ENCODE results near the gene OTOA.
A peak's percentile ranks its signal among the peaks of the same experiment; 100 is the strongest.
"Not testable (repeated sequence)": the region's sequence is repeated elsewhere in the genome, so short reads cannot be mapped to it uniquely, and the experiment has no call there.

Gene OTOA

DNA sequence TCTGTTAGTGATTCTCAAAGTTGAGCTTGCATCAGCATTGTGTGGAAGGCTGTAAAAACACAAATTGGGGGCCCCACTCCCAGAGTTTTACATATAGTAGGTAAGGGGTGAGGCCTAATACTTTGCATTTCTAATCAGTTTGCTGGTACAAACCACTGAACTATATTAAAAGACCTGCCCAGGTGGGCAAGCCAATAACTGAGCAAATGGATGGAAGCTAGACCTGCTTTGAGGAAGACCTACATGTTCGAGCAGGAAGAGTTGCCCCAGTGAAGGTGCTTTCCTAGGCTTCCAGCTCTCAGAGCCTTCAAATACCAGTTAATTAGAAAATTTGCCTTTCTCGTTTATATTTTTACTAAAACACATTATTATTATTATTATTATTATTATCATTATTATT, 56.8 kb downstream of the OTOA start:
- DNase-seq (ENCODE audit: low read depth, low spot score), result no peak

DNA sequence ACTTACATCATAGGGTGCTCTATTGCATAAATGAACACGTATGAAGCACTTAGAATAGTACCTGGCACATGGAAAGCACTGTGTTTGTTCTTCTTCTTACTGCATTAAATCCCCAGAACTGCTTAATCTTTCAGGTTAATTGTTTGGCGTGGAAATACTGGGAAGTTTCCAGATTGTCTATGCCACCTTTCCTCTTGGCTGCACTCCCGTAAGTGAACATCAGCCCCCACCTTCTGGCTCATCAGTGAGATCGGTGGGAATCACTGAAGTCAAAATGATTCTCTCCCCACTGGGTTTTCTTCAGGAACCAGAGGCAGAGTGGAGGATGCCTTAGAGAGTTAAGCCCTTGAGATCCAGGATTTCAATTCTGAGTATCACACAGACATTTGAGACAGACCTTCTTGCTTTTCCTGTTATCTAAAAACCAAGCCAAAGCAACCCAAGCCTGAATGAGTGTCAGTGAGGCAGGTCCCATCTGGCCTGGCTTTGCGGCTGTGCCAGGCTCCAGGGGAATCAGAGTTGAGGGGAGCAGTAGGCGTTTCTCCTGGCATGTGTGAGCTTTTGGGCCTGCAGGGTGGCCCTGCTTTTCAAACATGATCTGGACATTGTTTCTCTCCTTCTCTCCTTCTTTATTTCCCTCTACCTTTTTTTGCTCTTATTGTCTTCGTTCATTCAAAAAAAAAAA, 59.1 kb downstream of the OTOA start:
- no peak for DNase-seq (ENCODE audit: low read depth, low spot score)

DNA sequence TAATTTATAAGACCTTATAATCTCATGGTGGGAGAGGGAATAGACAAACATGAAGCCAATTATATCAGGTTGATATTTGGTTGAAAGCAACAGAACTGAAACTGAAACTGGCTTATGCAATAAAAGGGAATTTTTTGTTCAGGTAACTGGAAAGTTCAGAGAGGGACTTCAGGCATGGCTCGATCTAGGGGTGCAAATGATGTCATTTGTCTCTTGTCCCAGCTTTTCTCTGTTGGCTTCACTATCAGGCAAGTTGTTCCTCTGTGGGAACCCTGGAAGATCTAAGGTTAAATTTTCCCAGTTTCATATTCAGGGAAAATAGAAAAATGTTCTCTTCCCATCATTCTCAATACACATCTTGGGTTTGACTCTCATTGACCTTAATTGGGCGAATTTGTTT, 59.8 kb downstream of the OTOA start:
- no peak for DNase-seq (ENCODE audit: low read depth, low spot score)

DNA sequence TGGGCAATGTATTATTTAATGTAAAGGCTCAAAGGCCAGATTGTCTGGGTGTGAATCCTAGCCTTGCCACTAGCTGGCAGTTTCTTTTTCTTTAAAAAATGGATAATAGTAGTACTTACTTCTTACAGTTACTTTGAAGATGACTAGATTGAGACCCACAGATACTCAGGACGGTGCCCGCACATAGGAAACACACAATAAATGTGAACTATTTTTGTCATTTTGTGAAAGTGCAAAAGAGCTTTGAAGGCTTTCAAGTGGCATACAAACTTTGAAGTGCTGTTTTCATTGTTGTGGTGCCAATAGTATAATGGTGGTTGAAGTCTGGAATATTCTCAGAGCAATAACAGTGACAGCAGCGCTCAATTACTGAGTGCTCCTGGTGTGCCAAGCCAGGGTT, 63.6 kb downstream of the OTOA start:
- DNase-seq (ENCODE audit: low read depth, low spot score), result no peak

DNA sequence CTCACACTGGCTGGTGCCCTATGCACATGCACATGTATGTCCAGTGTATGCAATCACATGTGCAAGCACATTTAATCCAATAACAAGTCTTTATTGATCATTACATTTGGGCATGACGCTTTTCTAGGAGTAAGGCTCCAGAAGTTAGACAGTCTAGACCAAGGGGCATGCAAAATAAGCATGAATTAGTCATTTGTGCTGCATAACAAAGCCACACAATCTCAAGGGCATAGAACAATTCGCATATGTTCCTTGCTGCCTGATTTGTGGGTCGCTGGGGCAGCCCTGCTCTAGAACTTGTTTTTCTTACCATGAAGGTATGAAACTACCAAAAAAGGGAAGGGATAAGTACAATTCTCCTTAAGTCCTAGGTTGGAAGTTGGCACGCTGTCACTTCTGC, 67.5 kb downstream of the OTOA start:
- DNase-seq (ENCODE audit: low read depth, low spot score), result not testable (repeated sequence)

DNA sequence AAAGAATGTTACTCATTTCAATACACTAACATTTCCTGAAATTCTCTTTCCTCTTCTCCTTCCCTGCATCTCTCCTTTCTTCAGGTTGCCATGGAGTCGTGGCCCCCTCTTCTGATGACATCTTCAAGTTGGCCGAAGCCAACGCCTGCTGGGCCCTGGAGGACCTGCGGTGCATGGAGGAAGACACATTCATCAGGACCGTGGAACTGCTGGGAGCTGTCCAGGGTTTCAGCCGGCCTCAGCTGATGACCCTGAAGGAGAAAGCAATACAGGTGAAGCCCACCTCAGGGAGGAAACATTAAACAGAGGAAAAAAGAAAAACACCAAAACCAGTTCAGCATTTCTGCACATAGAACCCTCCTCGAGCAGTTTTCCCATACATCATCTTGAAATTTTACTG, 76.9 kb downstream of the OTOA start:
- not testable (repeated sequence) for DNase-seq (ENCODE audit: low read depth, low spot score)

DNA sequence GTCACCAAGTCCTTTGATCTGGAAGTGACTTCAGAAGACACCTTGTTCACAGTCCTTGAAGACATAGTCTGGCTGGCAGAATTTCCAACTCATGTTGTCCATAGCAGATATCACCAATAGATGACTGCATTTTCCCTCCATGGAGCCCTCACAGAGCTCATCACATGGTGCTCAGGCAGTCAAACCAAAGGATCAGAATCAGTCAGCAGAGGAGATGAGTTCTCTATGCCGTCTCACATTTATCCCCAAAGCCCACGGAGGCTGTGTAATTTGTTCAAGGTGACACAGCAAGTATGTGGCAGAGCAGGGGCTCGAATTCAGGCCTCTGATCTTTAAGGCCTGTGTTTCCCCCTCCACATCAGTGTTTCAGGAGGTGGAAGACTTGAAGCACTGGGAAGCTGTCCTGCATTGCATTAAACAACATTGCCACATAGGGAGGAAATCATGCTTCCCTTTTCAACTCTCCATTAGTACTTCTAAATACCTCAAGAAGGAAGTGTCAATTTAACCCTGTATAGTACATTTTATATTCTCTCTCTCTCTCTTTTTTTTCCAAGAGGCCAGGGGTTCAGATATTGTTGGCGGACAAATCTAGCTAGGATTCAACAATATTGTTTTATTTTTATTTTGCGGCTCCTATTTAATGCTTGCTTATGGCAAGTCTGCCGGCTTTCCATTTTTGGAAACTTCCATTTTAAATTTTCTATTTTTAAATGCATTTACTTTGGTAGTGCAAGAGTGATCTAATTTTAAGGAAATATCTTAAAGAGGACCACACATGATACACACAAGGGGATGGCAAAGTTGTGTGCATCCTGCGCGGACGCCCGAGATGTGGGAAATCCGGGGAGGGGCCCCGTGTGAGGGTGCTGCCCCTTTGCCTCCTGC, 92.7 kb downstream of the OTOA start:
- not testable (repeated sequence) for DNase-seq (ENCODE audit: low read depth, low spot score)

DNA sequence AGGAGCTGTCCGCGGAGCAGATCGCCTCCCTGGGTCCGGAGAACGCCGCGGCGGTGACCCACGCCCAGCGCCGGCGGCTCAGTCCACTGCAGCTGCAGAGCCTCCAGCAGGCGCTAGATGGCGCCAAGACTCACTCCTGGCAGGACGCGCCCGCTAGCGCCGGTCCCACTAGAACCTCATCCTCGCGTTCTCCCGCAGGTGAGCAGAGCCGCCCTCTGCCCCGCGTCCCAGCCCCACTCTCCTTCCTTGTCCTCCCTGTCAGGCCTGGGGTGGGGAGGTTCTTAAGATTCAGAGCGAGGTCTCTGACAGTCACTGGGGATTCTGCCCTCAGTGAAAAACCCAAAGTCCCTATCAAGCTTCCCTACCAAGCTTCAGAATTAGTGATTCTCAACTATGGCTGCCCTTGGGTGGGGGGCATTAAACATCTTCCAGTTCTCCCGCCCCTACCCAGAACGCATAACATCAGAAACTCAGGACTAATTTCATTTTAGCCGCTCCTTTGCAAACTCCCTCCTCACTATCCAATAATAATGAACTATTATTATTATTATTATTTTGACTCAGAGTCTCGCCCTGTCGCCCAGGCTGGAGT, 93.4 kb downstream of the OTOA start:
- DNase-seq (ENCODE audit: low read depth, low spot score), result not testable (repeated sequence)

DNA sequence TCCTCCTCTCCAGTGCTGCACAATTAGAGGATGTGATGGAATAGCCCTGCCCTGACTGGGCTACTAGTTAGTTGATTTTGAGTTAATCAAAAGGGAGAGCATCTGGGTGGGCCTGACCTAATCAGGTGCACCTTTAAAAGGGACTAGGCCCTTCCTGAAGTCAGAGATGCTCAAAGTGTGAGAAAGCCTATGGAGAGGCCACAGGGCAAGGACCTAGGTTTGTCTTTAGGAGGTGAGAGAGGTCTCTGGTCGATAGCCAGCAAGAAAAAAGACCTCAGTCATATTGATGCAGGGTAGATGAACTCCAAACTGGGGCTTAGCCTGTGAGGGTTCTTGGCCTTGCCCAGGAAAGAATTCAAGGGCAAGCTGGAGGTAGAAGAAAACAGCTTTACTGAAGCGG, 104.5 kb downstream of the OTOA start:
- not testable (repeated sequence) for DNase-seq (ENCODE audit: low read depth, low spot score)

DNA sequence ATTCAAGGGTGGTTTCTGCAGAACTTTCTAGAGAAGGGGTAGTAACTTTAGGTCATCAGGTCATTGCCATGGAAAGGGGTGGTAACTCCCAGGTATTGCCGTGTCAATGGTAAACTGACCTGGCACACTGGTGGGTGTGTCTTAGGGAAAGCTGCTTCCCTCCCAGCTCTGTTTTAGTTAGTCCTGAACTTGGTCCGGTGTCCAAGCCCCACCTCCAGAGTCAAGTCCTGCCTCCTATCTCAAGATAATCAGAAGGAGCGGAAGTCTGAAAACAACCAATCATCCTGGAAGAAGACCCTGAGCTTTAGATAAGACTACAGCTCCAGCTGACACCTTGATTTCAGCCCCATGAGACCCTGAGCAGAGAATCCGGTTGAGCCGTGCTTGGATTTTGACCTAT, 105.0 kb downstream of the OTOA start:
- DNase-seq (ENCODE audit: low read depth, low spot score), result not testable (repeated sequence)

DNA sequence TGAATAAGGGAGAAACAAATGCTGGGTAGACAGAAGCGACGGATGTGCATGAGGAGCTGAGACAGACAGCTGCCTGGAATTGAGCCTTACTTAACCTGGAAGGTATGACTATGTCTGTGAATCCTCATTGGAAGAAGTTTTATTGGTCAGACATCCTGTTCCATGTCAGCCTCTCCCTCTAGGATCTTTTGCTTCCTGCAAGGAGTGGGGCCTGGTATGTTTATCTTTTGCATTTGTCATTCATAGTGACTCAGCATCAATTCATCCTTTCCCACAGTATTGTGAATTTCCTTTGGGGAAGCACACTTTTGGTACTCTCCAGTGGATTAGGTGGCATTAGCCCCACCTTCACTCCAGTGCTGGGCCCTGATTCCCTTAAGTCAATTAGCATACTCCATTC, 105.5 kb downstream of the OTOA start:
- DNase-seq (ENCODE audit: low read depth, low spot score), result peak; percentile 32

DNA sequence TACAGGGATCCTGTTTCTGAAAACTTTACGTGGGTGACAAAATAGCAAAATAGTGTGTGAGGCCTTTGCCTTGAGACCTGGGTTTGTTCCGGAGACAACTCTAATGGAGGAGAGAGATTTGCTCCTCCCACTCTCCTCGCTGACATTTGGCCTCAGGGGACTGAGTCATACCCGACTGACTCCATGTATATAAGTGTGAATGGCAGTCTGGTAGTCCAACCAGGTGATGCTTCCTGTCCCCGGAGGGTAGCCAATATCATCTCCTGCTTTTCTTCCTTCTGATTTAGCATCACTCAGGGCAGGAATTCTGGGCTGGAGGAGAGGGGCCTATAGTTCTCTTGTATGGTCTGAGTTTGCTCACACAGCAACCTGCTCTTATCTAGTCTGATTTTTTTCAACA, 106.8 kb downstream of the OTOA start:
- DNase-seq (ENCODE audit: low read depth, low spot score), result not testable (repeated sequence)

DNA sequence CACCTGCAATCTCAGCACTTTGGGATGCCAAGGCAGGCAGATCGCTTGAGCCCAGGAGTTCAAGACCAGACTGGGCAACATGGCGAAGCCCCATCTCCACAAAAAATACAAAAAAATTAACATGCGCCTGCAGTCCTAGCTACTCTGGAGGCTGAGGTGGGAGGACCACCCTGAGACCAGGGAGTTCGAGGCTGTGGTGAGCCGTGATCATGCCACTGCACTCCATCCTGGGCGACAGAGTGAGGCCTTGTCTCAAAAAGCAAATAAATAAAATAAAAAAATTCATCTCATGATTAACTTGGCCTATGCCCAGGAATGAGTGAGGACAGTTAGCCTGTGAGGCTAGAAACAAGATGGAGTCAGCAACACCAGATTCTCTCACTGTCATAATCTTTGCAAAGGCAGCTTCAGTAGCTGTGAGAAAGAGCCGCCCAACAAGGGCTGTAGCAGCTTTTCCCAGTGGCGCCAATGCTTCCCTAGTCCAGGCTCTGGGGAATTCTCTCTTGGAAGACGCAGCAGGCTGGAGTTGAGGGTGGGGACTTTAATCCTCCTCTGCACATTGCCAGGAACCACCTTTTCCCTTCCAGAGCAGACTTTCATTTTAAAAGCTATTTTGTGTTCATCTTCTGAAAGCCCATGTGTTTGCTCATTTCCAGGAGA, 108.9 kb downstream of the OTOA start:
- not testable (repeated sequence) for DNase-seq (ENCODE audit: low read depth, low spot score)

DNA sequence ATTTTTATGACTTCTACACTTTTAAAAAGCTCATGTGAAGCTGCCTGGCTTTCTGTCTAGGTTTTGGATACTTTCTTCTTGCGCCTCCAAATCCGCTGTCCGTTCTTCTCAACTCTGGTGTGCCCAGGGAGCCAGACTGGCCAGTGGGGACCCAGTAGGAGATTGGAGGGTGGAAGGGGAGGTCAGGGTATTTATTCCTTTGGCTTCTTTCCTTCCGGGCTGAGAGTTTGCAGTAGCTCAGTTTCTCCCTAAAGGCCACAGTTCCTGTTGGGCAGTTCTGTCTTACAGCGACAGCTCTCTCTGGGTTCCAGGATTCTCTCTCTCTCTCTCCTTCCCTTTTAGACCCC, 109.4 kb downstream of the OTOA start:
- DNase-seq (ENCODE audit: low read depth, low spot score), result not testable (repeated sequence)

DNA sequence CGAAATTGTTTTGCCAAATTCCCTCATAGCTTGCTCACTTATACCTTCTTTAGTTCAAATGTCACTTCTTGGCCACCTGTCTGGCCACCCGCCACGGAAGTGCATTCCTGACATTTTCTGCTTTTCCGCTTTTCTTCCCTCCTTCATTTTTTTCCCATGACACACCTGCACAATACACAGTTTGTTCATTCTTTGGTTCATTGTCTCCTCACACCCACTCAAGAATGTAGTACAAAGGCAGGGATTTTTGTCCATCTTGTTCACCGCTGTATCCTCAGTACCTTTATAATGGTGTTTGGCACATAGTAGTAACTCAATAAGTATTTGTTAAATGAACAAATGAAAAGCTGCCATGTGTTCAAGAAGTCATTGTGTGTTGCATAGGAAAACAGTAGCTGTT, 116.8 kb downstream of the OTOA start:
- DNase-seq (ENCODE audit: low read depth, low spot score), result not testable (repeated sequence)

DNA sequence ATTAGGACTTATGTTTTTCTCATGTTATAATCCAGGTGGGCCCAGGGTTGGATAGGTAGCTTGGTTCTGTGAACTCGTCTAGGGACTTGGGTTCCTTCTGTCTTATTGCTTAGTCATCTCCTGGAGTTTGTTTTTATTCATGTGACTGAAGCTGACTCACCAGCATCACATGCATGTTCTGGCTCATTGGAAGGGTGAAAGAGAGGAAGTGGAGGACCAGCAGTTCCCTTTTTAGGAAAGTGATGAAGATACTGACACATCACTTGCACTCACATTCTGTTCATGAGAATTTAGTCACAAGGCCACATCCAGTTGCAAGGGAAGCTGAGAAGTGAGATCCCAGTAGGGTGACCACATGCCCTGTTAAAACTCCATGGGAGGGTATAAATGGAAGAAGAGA, 126.7 kb downstream of the OTOA start:
- not testable (repeated sequence) for DNase-seq (ENCODE audit: low read depth, low spot score)

DNA sequence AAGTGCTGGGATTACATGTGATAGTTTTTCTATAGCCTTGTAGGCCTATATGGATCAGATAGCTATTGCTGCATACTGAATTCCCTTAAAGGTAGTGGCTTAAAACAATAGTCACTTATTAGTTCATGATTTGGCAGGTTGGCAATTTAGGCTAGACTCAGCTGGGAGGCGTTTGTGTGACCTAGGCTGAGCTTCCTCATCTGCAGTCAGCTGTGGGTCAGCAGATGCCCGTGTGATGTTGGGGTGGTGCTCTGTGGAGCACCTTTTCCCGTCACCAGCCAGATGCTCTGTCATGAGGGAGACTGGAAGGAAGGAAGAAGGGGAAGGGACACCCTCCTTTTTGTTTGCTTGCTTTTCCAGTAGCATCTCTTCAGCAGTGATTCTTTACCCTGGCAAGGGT, 129.5 kb downstream of the OTOA start:
- not testable (repeated sequence) for DNase-seq (ENCODE audit: low read depth, low spot score)

DNA sequence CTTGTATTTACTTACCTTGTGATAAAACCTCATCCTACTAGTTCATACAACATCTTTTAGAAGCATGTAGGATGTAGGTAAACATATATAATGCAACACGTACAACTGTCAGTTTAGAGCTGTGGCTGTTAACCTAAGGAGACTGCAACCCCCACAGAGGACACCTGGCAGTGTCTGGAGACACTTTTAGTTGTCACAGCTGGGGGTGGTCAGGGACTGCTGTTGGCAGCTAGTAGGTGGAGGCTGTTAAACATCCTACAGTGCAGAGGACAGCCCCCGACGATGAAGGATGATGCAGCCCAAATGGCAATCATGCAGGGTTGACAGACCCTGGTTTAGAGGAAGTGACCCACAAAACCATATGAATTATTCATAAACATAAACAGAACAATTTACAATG, 134.8 kb downstream of the OTOA start:
- DNase-seq (ENCODE audit: low read depth, low spot score), result not testable (repeated sequence)

DNA sequence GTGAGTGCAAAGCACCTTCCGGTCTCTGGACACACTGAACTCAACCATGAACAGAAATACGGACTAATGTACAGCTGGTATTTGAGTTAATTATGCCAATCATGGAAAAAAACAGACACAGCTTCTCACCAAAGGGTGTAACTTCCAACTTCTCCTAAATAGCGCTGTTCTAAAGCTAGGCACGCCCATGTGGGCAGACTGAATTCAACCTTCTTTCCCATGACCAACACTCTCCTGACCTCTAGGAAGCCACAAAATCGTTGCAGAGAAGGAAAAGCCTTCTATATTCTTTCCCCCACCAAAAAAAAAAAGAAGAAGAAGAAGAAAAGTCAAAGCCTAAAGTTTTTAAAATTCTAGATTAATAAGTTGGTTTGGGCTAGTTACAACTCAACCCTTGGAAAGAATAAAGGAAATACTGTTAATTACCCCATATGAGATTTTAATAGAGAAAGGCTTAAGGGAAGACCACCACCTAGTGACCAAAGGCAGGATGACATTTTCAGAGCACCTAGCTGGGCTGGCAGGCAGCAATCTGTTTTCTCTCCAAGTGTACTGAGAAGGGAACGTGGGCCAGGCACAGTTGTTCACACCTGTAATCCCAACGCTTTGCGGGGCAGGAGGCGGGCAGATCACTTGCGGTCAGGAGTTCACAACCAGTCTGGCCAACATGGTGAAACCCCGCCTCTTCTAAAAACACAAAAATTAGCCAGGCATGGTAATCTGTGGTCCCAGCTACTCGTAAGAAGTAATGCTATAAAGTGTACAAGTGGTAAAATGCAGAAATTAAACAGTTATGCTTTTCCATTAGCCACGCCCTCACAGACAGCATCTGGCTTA, 138.0 kb downstream of the OTOA start:
- DNase-seq (ENCODE audit: low read depth, low spot score), result peak; percentile 69

DNA sequence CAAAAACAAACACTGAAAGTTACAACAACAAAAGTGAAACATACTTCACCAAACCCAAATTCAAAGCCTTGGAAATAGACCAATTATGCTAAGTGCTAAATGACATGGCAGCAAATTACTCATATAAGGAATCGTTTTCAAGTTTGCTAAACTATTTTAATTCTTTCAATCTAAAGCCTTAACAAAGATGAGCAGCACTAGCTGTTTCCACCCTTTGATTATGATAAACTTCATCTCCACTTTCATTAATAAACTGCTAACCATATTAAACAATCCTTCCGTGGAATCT, 138.6 kb downstream of the OTOA start:
- not testable (repeated sequence) for DNase-seq (ENCODE audit: low read depth, low spot score)
